HEK293 (cell line): ENCODE data around the gene KREMEN1.
A peak's percentile ranks its signal among the peaks of the same experiment; 100 is the strongest.

ENCODE experiments used
- BCL11B ChIP-seq: fragments of 450-650 bp; formaldehyde crosslinking; IDR thresholded peaks from 2 replicates; pipeline ENCODE4 v1.5.1; 2016; ENCODE audit warnings: low read depth, missing biosample characterization, missing genetic modification characterization
- GLI4 ChIP-seq: fragments of 450-650 bp; formaldehyde crosslinking; IDR thresholded peaks from 2 replicates; pipeline ENCODE4 v1.5.1; 2016; ENCODE audit warnings: missing biosample characterization, missing genetic modification characterization
- OSR2 ChIP-seq: fragments of 450-650 bp; formaldehyde crosslinking; IDR thresholded peaks from 2 replicates; pipeline ENCODE4 v1.5.1; 2016; ENCODE audit warnings: missing biosample characterization, missing genetic modification characterization
- PATZ1 ChIP-seq: fragments of 450-650 bp; formaldehyde crosslinking; IDR thresholded peaks from 2 replicates; pipeline ENCODE4 v1.5.1; 2016; ENCODE audit warnings: missing biosample characterization, missing genetic modification characterization
- PBX3 ChIP-seq: sonication (generic); formaldehyde crosslinking; IDR thresholded peaks from 2 replicates; pipeline ENCODE4 v1.8.1; 2022; ENCODE audit warnings: mild to moderate bottlenecking, moderate library complexity, missing genetic modification reagents
- SP2 ChIP-seq: fragments of 450-650 bp; formaldehyde crosslinking; IDR thresholded peaks from 2 replicates; pipeline ENCODE4 v1.5.1; 2016; ENCODE audit warnings: missing biosample characterization, missing genetic modification characterization
- TCF7L2 ChIP-seq: IDR thresholded peaks from 2 replicates; pipeline ENCODE4 v1.6.1; 2011; ENCODE audit warnings: low read depth, mild to moderate bottlenecking, inconsistent platforms, low read length, moderate library complexity, borderline replicate concordance
- ZBTB48 ChIP-seq: fragments of 450-650 bp; formaldehyde crosslinking; IDR thresholded peaks from 2 replicates; pipeline ENCODE4 v1.5.1; 2016; ENCODE audit warnings: missing biosample characterization, missing genetic modification characterization
- ZNF155 ChIP-seq: fragments of 450-650 bp; formaldehyde crosslinking; IDR thresholded peaks from 2 replicates; pipeline ENCODE4 v1.5.1; 2016; ENCODE audit warnings: missing biosample characterization, missing genetic modification characterization
- ZNF239 ChIP-seq: fragments of 450-650 bp; formaldehyde crosslinking; IDR thresholded peaks from 2 replicates; pipeline ENCODE4 v1.5.1; 2016; ENCODE audit warnings: missing biosample characterization, missing genetic modification characterization
- ZNF274 ChIP-seq, 2 experiments: fragments of 200-500 bp in 1 of 2; fragments of 450-650 bp in 1 of 2; sonication (Bioruptor generic) in 1 of 2; formaldehyde crosslinking in 1 of 2; IDR thresholded peaks; 2 replicates each; pipeline versions ENCODE4 v1.5.1 to v1.6.1; 2014 to 2016; ENCODE audit warnings: borderline replicate concordance in 1 of 2, inconsistent platforms in 1 of 2, low read length in 1 of 2, missing biosample characterization in 1 of 2, missing genetic modification characterization in 1 of 2
- ZNF324 ChIP-seq: fragments of 450-650 bp; formaldehyde crosslinking; IDR thresholded peaks from 2 replicates; pipeline ENCODE4 v1.5.1; 2016; ENCODE audit warnings: missing biosample characterization, missing genetic modification characterization
- ZNF416 ChIP-seq: fragments of 450-650 bp; formaldehyde crosslinking; IDR thresholded peaks from 2 replicates; pipeline ENCODE4 v1.5.1; 2016; ENCODE audit warnings: missing biosample characterization, missing genetic modification characterization
- ZNF423 ChIP-seq: fragments of 450-650 bp; formaldehyde crosslinking; IDR thresholded peaks from 2 replicates; pipeline ENCODE4 v1.5.1; 2016; ENCODE audit warnings: missing biosample characterization, missing genetic modification characterization
- ZNF692 ChIP-seq: fragments of 450-650 bp; formaldehyde crosslinking; IDR thresholded peaks from 2 replicates; pipeline ENCODE4 v1.5.1; 2016; ENCODE audit warnings: missing biosample characterization, missing genetic modification characterization
- ZNF792 ChIP-seq: fragments of 450-650 bp; formaldehyde crosslinking; IDR thresholded peaks from 2 replicates; pipeline ENCODE4 v1.5.1; 2016; ENCODE audit warnings: missing biosample characterization, missing genetic modification characterization
- ZSCAN23 ChIP-seq: fragments of 450-650 bp; formaldehyde crosslinking; IDR thresholded peaks from 2 replicates; pipeline ENCODE4 v1.5.1; 2016; ENCODE audit warnings: missing biosample characterization, missing genetic modification characterization
- TF ChIP-seq, protein P1 (sequence below): fragments of 450-650 bp; formaldehyde crosslinking; conservative IDR thresholded peaks from 2 replicates; pipeline ENCODE4 v1.5.1; 2016; ENCODE audit warnings: low read depth, missing biosample characterization, missing genetic modification characterization
- TF ChIP-seq, protein P2 (sequence below): fragments of 450-650 bp; formaldehyde crosslinking; IDR thresholded peaks from 2 replicates; pipeline ENCODE4 v1.5.1; 2016; ENCODE audit warnings: missing biosample characterization, missing genetic modification characterization, low read depth
- TF ChIP-seq, protein P3 (sequence below): IDR thresholded peaks from 2 replicates; pipeline ENCODE4 v1.6.1; 2011; ENCODE audit warnings: mild to moderate bottlenecking, low read depth, low read length, borderline replicate concordance
- TF ChIP-seq, protein P4 (sequence below): fragments of 450-650 bp; formaldehyde crosslinking; IDR thresholded peaks from 2 replicates; pipeline ENCODE4 v1.5.1; 2016; ENCODE audit warnings: missing biosample characterization, missing genetic modification characterization

The KREMEN1 gene

GRCh38 chr22:29205594-29206371 lies 132.9 kb downstream of the KREMEN1 start, which contains the start of gene EMID1 (continued):
- TF ChIP-seq, protein P1, sequence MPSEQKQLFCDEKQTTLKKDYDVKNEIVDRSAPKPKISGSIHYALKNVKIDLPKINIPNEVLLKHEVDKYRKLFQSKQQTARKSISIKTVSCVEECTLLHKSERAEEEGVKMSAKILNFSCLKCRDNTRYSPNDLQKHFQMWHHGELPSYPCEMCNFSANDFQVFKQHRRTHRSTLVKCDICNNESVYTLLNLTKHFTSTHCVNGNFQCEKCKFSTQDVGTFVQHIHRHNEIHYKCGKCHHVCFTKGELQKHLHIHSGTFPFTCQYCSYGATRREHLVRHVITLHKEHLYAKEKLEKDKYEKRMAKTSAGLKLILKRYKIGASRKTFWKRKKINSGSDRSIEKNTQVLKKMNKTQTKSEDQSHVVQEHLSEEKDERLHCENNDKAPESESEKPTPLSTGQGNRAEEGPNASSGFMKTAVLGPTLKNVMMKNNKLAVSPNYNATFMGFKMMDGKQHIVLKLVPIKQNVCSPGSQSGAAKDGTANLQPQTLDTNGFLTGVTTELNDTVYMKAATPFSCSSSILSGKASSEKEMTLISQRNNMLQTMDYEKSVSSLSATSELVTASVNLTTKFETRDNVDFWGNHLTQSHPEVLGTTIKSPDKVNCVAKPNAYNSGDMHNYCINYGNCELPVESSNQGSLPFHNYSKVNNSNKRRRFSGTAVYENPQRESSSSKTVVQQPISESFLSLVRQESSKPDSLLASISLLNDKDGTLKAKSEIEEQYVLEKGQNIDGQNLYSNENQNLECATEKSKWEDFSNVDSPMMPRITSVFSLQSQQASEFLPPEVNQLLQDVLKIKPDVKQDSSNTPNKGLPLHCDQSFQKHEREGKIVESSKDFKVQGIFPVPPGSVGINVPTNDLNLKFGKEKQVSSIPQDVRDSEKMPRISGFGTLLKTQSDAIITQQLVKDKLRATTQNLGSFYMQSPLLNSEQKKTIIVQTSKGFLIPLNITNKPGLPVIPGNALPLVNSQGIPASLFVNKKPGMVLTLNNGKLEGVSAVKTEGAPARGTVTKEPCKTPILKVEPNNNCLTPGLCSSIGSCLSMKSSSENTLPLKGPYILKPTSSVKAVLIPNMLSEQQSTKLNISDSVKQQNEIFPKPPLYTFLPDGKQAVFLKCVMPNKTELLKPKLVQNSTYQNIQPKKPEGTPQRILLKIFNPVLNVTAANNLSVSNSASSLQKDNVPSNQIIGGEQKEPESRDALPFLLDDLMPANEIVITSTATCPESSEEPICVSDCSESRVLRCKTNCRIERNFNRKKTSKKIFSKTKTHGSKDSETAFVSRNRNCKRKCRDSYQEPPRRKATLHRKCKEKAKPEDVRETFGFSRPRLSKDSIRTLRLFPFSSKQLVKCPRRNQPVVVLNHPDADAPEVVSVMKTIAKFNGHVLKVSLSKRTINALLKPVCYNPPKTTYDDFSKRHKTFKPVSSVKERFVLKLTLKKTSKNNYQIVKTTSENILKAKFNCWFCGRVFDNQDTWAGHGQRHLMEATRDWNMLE (tag by site-specific recombination): no peak
- TF ChIP-seq ZSCAN23 (tag by site-specific recombination) (no peak), ZBTB48 (tag by site-specific recombination) (no peak), ZNF792 (tag by site-specific recombination) (no peak), ZNF324 (no peak), PBX3 (CRISPR knock-in tag) (no peak), ZNF692 (tag by site-specific recombination) (no peak), SP2 (tag by site-specific recombination) (peak; percentile 23), ZNF155 (tag by site-specific recombination) (no peak), TCF7L2 (no peak), ZNF423 (tag by site-specific recombination) (no peak), GLI4 (tag by site-specific recombination) (no peak), ZNF239 (no peak), BCL11B (tag by site-specific recombination) (peak; percentile 50; the same call in 1 of the 2 replicates), OSR2 (tag by site-specific recombination) (no peak; the same call in 1 of the 2 replicates), ZNF416 (tag by site-specific recombination) (no peak), ZNF274 (IDR thresholded peaks at IDR 0.05; ENCODE audit: low read length) (no peak), ZNF274 (tag by site-specific recombination; IDR thresholded peaks at IDR 0.05; ENCODE audit: borderline replicate concordance) (no peak), PATZ1 (tag by site-specific recombination) (0 out of 2 replicates have a peak, but pooled peaks have one; percentile 6)
- TF ChIP-seq, protein P2, sequence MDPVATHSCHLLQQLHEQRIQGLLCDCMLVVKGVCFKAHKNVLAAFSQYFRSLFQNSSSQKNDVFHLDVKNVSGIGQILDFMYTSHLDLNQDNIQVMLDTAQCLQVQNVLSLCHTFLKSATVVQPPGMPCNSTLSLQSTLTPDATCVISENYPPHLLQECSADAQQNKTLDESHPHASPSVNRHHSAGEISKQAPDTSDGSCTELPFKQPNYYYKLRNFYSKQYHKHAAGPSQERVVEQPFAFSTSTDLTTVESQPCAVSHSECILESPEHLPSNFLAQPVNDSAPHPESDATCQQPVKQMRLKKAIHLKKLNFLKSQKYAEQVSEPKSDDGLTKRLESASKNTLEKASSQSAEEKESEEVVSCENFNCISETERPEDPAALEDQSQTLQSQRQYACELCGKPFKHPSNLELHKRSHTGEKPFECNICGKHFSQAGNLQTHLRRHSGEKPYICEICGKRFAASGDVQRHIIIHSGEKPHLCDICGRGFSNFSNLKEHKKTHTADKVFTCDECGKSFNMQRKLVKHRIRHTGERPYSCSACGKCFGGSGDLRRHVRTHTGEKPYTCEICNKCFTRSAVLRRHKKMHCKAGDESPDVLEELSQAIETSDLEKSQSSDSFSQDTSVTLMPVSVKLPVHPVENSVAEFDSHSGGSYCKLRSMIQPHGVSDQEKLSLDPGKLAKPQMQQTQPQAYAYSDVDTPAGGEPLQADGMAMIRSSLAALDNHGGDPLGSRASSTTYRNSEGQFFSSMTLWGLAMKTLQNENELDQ (tag by site-specific recombination): no peak
- TF ChIP-seq, protein P3, sequence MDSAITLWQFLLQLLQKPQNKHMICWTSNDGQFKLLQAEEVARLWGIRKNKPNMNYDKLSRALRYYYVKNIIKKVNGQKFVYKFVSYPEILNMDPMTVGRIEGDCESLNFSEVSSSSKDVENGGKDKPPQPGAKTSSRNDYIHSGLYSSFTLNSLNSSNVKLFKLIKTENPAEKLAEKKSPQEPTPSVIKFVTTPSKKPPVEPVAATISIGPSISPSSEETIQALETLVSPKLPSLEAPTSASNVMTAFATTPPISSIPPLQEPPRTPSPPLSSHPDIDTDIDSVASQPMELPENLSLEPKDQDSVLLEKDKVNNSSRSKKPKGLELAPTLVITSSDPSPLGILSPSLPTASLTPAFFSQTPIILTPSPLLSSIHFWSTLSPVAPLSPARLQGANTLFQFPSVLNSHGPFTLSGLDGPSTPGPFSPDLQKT: no peak
- TF ChIP-seq, protein P4, sequence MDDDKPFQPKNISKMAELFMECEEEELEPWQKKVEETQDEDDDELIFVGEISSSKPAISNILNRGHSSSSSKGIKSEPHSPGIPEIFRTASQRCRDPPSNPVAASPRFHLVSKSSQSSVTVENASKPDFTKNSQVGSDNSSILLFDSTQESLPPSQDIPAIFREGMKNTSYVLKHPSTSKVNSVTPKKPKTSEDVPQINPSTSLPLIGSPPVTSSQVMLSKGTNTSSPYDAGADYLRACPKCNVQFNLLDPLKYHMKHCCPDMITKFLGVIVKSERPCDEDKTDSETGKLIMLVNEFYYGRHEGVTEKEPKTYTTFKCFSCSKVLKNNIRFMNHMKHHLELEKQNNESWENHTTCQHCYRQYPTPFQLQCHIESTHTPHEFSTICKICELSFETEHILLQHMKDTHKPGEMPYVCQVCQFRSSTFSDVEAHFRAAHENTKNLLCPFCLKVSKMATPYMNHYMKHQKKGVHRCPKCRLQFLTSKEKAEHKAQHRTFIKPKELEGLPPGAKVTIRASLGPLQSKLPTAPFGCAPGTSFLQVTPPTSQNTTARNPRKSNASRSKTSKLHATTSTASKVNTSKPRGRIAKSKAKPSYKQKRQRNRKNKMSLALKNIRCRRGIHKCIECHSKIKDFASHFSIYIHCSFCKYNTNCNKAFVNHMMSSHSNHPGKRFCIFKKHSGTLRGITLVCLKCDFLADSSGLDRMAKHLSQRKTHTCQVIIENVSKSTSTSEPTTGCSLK (tag by site-specific recombination): no peak
